GM23248 (cell line): Measurements from ENCODE around the gene IL17C.

ENCODE experiments used
- EZH2 ChIP-seq: fragments of 200-600 bp; sonication (generic); IDR thresholded peaks from 2 replicates; pipeline ENCODE4 v1.6.1; 2018; ENCODE audit warnings: antibody characterized with exemption, mild to moderate bottlenecking; ENCODE audit not compliant: insufficient read depth, poor library complexity, severe bottlenecking
- EZH2phosphoT487 ChIP-seq: fragments of 200-600 bp; sonication (generic); IDR thresholded peaks from 2 replicates; pipeline ENCODE4 v1.6.1; 2018; ENCODE audit warnings: antibody characterized with exemption, moderate library complexity, mild to moderate bottlenecking, low read depth; ENCODE audit not compliant: insufficient read depth

GRCh38 chr16:88613293-88613692 is 25.1 kb upstream of the IL17C start:
- TF ChIP-seq EZH2phosphoT487 (no peak), EZH2 (no peak)
